ENCODE measurements around the gene ATP1A3. TPM values are rescaled to one million over a fixed set of nuclear protein-coding genes. Genes with fewer than 3 reads are reported as not detected.

ATP1A3 gene
- total and polyA plus RNA-seq, 2 donors (not counting 1 experiment from before 2014, with no cell fraction given) = 1.2 to 3.8 TPM

- intact Hi-C loops (cut with micrococcal nuclease) = no loop called here
- no peak overlapping the region for H3K4me2 ChIP-seq (replicated peaks; ENCODE audit: low read depth, low read length, poor library complexity, severe bottlenecking)
- H3K79me2 ChIP-seq (ENCODE audit: control insufficient read depth, insufficient read depth, low read length) = peaks cover 10% of the 10 kb centered on the region
- H3K36me3 ChIP-seq (replicated peaks in 1 of 2; ENCODE audit: control extremely low read depth in 1 of 2, control insufficient read depth in 1 of 2, extremely low read depth in 1 of 2, insufficient read depth in 2 of 2, low read length in 1 of 2) = no peaks in the 10 kb centered on the region
- H3K4me3 ChIP-seq (ENCODE audit: control extremely low read depth in 1 of 5, extremely low read depth in 1 of 5, insufficient read depth in 1 of 5, low read depth in 2 of 5, low read length in 4 of 5) = no peak overlapping the region
- ATAC-seq (ENCODE audit: low read depth) = no peak
- H3K27me3 ChIP-seq (replicated peaks in 1 of 4; ENCODE audit: control extremely low read depth in 1 of 4, control insufficient read depth in 3 of 4, insufficient read depth in 4 of 4, low read length in 3 of 4) = peaks cover 0 to 48% (median 17%) of the 10 kb centered on the region in 4 experiments
- TF ChIP-seq CTCF (IDR thresholded peaks at IDR 0.05) = no peak
- TF ChIP-seq EZH2 (IDR thresholded peaks at IDR 0.05; ENCODE audit: borderline replicate concordance, insufficient read depth, low read depth, low read length, poor library complexity, severe bottlenecking) = no peak
- H3K4me3 Mint-ChIP-seq = no peak overlapping the region
- H3K9me3 ChIP-seq (ENCODE audit: control extremely low read depth in 1 of 3, control insufficient read depth in 2 of 3, insufficient read depth in 1 of 3, low read length in 2 of 3) = peaks cover 0 to 10% (median 0%) of the 10 kb centered on the region in 3 donors
- peak; percentile 22 for DNase-seq
- POLR2A ChIA-PET = interaction anchor here (1.0 kb wide), 1 partner anchor 19 kb away, joined by 3 read pairs; no protein-coding TSS in a partner anchor
- peaks cover 20% of the 10 kb centered on the region for H3K27me3 Mint-ChIP-seq
- CTCF ChIA-PET = interaction anchor here (1.3 kb wide), 1 partner anchor 53 kb away, joined by 4 read pairs; no protein-coding TSS in a partner anchor
- peaks cover 39% of the 10 kb centered on the region for H3K4me1 Mint-ChIP-seq
- peaks cover 67 to 72% of the 10 kb centered on the region in 2 donors for H3K4me1 ChIP-seq (ENCODE audit: control insufficient read depth in 2 of 2, insufficient read depth in 2 of 2, low read length in 2 of 2)
- H3K9ac ChIP-seq (ENCODE audit: low read length) = no peak overlapping the region
- H3K9me3 Mint-ChIP-seq (ENCODE audit: insufficient read depth) = no peaks in the 10 kb centered on the region
- H4K20me1 ChIP-seq (ENCODE audit: control insufficient read depth, insufficient read depth, low read length, poor library complexity, severe bottlenecking) = no peaks in the 10 kb centered on the region
- WGBS (ENCODE audit: insufficient coverage) = 80% methylated on average over 7 of the region's 7 CpGs
- H3K27ac Mint-ChIP-seq = no peak overlapping the region
- no peak overlapping the region for H2AFZ ChIP-seq (ENCODE audit: insufficient read depth, low read depth, low read length, poor library complexity, severe bottlenecking)
- H3K27ac ChIP-seq (ENCODE audit: low read length in 2 of 2) = no peak overlapping the region
Observed at GRCh38 chr19:41925208-41926003, 68.6 kb downstream of the ATP1A3 start.

All from B cell (primary cell).